NB4 (cell line): Measurements from ENCODE around the gene OR2J2.
"Not testable (repeated sequence)": the region's sequence is repeated elsewhere in the genome, so short reads cannot be mapped to it uniquely, and the experiment has no call there.

ENCODE experiments used
- CTCF ChIP-seq: IDR thresholded peaks from one replicate; pipeline ENCODE4 v1.5.1; 2012; ENCODE audit warnings: low read depth, low read length
- MAX ChIP-seq: IDR thresholded peaks from 2 replicates; pipeline ENCODE4 v1.6.1; 2011; ENCODE audit warnings: low read depth, low read length
- POLR2A ChIP-seq: IDR thresholded peaks from 2 replicates; pipeline ENCODE4 v1.6.1; 2011; ENCODE audit warnings: mild to moderate bottlenecking; ENCODE audit not compliant: insufficient read length; ENCODE audit errors: extremely low read depth

GRCh38 chr6:29188659-29189058, 18.0 kb downstream of the OR2J2 start:
- not testable (repeated sequence) for TF ChIP-seq CTCF, MAX, POLR2A
